DOHH2 (cell line): ENCODE results near the gene NFKB2.

Experiments used
- H3F3A ChIP-seq: fragments of 200-600 bp; sonication (generic), shearing (Covaris generic); 2 replicates; pipeline ENCODE4 v1.6.0; 2016; ENCODE audit warnings: antibody characterized with exemption, mild to moderate bottlenecking; ENCODE audit not compliant: control insufficient read depth, insufficient read depth
- H3K27ac ChIP-seq: fragments of 200-600 bp; sonication (generic); 2 replicates; pipeline ENCODE4 v1.5.1; 2014; ENCODE audit warnings: low read depth, mild to moderate bottlenecking, low read length, moderate library complexity
- H3K27me3 ChIP-seq: fragments of 200-600 bp; sonication (generic); 2 replicates; pipeline ENCODE4 v1.6.1; 2014; ENCODE audit warnings: mild to moderate bottlenecking, low read length, mixed read lengths; ENCODE audit not compliant: control insufficient read depth
- H3K36me3 ChIP-seq: fragments of 200-600 bp; sonication (generic); 2 replicates; pipeline ENCODE4 v1.6.1; 2014; ENCODE audit warnings: mild to moderate bottlenecking, low read length, moderate library complexity, mixed read lengths; ENCODE audit not compliant: control insufficient read depth
- H3K4me1 ChIP-seq: fragments of 200-600 bp; sonication (generic); 2 replicates; pipeline ENCODE4 v1.6.1; 2014; ENCODE audit warnings: mild to moderate bottlenecking, low read length, mixed read lengths; ENCODE audit not compliant: control insufficient read depth
- H3K4me2 ChIP-seq: fragments of 200-600 bp; sonication (generic); 2 replicates; pipeline ENCODE4 v1.6.0; 2014; ENCODE audit warnings: mild to moderate bottlenecking, low read length, moderate library complexity
- H3K4me3 ChIP-seq: fragments of 200-600 bp; sonication (generic); 2 replicates; pipeline ENCODE4 v1.5.1; 2014; ENCODE audit warnings: mild to moderate bottlenecking, low read length, mixed read lengths
- H3K79me2 ChIP-seq: fragments of 200-600 bp; sonication (generic); 2 replicates; pipeline ENCODE4 v1.6.1; 2014; ENCODE audit warnings: mild to moderate bottlenecking, low read length, mixed read lengths; ENCODE audit not compliant: control insufficient read depth
- H3K9me2 ChIP-seq: fragments of 200-600 bp; sonication (generic); replicated peaks from 2 replicates; pipeline ENCODE4 v1.6.1; 2014; ENCODE audit warnings: mild to moderate bottlenecking, low read length, mixed read lengths; ENCODE audit not compliant: control insufficient read depth
- H3K9me3 ChIP-seq: fragments of 200-600 bp; sonication (generic); 2 replicates; pipeline ENCODE4 v1.6.1; 2014; ENCODE audit warnings: antibody characterized with exemption, low read length, mixed read lengths; ENCODE audit not compliant: control insufficient read depth, insufficient read depth
- H4K20me1 ChIP-seq: fragments of 200-600 bp; sonication (generic); 2 replicates; pipeline ENCODE4 v1.6.0; 2014; ENCODE audit warnings: low read depth, mild to moderate bottlenecking, antibody characterized with exemption, low read length, moderate library complexity; ENCODE audit not compliant: control insufficient read depth, insufficient read depth
- EZH2phosphoT487 ChIP-seq: fragments of 200-600 bp; sonication (generic); IDR thresholded peaks from 2 replicates; pipeline ENCODE4 v1.6.1; 2017; ENCODE audit warnings: borderline replicate concordance, mild to moderate bottlenecking, antibody characterized with exemption, low read length, moderate library complexity, mixed read lengths
- TF ChIP-seq, protein P1 (sequence below): fragments of 200-600 bp; sonication (generic); IDR thresholded peaks from one replicate; pipeline ENCODE4 v1.5.1; 2014; ENCODE audit warnings: antibody characterized with exemption, mild to moderate bottlenecking, low read depth, low read length; ENCODE audit not compliant: poor library complexity, severe bottlenecking

Gene NFKB2

DNA sequence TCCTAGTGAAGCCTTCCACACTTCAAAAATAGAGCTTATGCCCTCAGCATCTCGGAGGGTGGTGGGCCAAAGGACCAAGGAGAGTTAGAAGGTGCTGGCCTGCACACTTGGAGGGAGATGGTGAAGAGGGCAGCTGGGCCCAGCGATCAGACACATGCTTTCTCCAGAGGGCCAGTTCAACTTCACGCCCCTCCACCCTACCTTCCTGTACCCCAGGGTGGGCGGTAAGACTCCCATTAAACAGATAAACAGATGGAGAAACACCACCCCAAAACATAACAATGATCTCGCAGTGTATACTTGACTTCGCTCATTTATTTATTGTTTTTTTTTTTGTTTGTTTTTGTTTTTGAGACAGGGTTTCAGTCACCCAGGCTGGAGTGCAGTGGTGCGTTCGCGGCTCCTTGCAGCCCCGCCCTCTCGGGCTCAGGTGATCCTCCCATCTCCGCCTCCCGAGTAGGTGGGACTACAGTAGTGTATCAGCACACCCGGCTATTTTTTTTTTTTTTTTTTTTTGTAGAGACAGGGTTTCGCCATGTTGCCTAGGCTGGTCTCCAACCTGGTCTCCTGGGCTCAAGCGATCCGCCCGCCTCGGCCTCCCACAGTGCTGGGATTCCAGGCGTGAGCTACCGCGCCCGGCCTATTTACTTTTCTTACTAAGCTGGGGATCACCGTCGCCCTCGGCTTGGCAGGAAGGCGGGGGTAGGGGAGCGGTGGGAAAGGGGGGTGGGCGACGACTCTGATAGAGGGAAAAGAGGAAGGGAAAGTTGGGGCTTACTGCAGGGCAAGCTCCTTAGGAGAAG lies 54.0 kb downstream of the NFKB2 start:
- Histone ChIP-seq H3K27ac (peak overlapping the region; percentile 86), H3K36me3 (peaks cover 29% of the 10 kb centered on the region)
- TF ChIP-seq EZH2phosphoT487: no peak
- TF ChIP-seq, protein P1, sequence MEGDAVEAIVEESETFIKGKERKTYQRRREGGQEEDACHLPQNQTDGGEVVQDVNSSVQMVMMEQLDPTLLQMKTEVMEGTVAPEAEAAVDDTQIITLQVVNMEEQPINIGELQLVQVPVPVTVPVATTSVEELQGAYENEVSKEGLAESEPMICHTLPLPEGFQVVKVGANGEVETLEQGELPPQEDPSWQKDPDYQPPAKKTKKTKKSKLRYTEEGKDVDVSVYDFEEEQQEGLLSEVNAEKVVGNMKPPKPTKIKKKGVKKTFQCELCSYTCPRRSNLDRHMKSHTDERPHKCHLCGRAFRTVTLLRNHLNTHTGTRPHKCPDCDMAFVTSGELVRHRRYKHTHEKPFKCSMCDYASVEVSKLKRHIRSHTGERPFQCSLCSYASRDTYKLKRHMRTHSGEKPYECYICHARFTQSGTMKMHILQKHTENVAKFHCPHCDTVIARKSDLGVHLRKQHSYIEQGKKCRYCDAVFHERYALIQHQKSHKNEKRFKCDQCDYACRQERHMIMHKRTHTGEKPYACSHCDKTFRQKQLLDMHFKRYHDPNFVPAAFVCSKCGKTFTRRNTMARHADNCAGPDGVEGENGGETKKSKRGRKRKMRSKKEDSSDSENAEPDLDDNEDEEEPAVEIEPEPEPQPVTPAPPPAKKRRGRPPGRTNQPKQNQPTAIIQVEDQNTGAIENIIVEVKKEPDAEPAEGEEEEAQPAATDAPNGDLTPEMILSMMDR: no peak

DNA sequence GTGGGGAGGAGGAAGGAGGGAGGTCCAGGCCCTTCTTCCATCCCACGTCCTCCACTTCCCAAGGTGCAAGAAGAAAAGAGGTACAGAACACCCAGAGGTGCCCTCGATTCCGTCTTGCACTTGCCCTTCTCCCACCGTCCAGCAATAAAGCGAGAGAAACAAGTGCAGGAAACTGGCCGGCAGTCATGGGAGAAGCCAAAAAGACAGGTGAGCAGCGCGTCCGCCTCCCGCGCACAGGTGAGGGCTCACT lies 54.5 kb downstream of the NFKB2 start:
- peak overlapping the region; percentile 93 for H3K4me3 ChIP-seq
- H4K20me1 ChIP-seq: peaks cover 3% of the 10 kb centered on the region; the same call in 1 of the 2 replicates
- H3K4me2 ChIP-seq: peak overlapping the region; percentile 81
- TF ChIP-seq EZH2phosphoT487: no peak
- TF ChIP-seq, protein P1: peak; percentile 25
- H3K9me3 ChIP-seq: no peaks in the 10 kb centered on the region
- H3K27me3 ChIP-seq: no peaks in the 10 kb centered on the region
- peaks cover 2% of the 10 kb centered on the region; the same call in 1 of the 2 replicates for H3F3A ChIP-seq
- H3K9me2 ChIP-seq: no peaks in the 10 kb centered on the region
- H3K27ac ChIP-seq: peak overlapping the region; percentile 86
- H3K36me3 ChIP-seq: peaks cover 29% of the 10 kb centered on the region
- peaks cover 28% of the 10 kb centered on the region for H3K4me1 ChIP-seq
- peaks cover 32% of the 10 kb centered on the region for H3K79me2 ChIP-seq

More for the DNA sequence above, 54.0 kb downstream of the NFKB2 start:
- Histone ChIP-seq H3K4me2 (peak overlapping the region; percentile 81), H3K79me2 (peaks cover 32% of the 10 kb centered on the region), H4K20me1 (peaks cover 3% of the 10 kb centered on the region; the same call in 1 of the 2 replicates), H3K4me3 (peak overlapping the region; percentile 93), H3K4me1 (peaks cover 28% of the 10 kb centered on the region), H3F3A (peaks cover 2% of the 10 kb centered on the region; the same call in 1 of the 2 replicates), H3K9me3 (no peaks in the 10 kb centered on the region), H3K27me3 (no peaks in the 10 kb centered on the region), H3K9me2 (no peaks in the 10 kb centered on the region)

DNA sequence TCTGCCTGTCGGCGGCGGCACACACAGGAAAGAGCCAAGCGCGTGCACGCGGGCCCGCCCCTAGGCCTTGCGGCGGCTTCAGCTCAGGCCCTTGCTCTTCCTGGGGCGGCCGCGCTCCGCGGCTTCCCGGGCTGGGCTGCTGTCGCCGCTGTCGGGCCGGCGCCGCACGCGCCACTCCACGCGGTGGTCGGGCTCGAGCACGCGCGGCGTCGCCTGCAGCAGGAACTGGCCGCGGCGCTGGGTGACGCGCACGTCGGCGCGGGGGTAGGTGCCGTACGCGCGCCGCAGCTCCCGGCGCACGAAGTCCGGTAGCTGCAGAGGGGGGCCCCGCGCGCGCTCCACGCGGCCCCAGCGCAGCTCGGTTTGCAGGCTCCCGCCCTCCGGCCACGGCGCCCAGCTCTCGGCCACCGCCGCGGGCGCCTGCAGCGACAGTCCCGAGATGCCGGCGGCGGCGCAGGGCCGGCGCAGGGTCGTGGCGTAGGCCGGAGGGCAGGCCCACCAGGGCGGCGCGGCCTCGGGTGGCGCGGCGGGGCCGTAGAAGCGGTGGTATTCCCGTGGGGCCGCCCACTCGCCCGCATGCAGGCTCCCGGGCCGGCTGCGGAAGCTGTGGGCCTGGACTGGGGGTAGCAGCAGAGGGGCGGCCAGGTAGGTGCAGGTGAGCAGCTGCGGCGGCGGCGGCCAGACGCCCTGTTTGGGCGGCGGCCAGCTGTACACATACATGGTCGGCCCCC lies 55.0 kb downstream of the NFKB2 start:
- Histone ChIP-seq H3K4me3 (peak overlapping the region; percentile 93), H3K4me1 (peaks cover 28% of the 10 kb centered on the region), H3K27ac (peak overlapping the region; percentile 86), H4K20me1 (peaks cover 3% of the 10 kb centered on the region; the same call in 1 of the 2 replicates), H3K4me2 (peak overlapping the region; percentile 92), H3K9me2 (no peaks in the 10 kb centered on the region), H3K36me3 (peaks cover 34% of the 10 kb centered on the region), H3K27me3 (no peaks in the 10 kb centered on the region), H3F3A (peaks cover 5% of the 10 kb centered on the region), H3K9me3 (no peaks in the 10 kb centered on the region), H3K79me2 (peaks cover 32% of the 10 kb centered on the region)
- TF ChIP-seq, protein P1: no peak
- no peak for TF ChIP-seq EZH2phosphoT487
